K562 (cell line): Measurements from ENCODE around the gene METTL14. TPM values are rescaled to one million over a fixed set of nuclear protein-coding genes. Genes with fewer than 3 reads are reported as not detected.

Source experiments
- CHD1 ChIP-seq: fragments of 200-600 bp; sonication (generic); IDR thresholded peaks from one replicate; pipeline ENCODE4 v1.6.1; 2012; ENCODE audit warnings: mild to moderate bottlenecking, moderate library complexity, low read length, inconsistent platforms
- FOXA3 ChIP-seq, 2 experiments: fragments of 450-650 bp in 1 of 2; sonication (generic) in 1 of 2; formaldehyde crosslinking; IDR thresholded peaks in 1 of 2; conservative IDR thresholded peaks in 1 of 2; 2 replicates each; pipeline versions ENCODE4 v1.4.0 to v1.8.0; 2020 to 2022; ENCODE audit warnings: mild to moderate bottlenecking in 2 of 2, missing genetic modification reagents in 1 of 2
- HDAC2 ChIP-seq: fragments of 450-650 bp; IDR thresholded peaks from 2 replicates; pipeline ENCODE4 v1.6.1; 2016; ENCODE audit warnings: mild to moderate bottlenecking
- HLTF ChIP-seq: fragments of 450-650 bp; IDR thresholded peaks from 2 replicates; pipeline ENCODE4 v1.6.1; 2016
- KLF6 ChIP-seq: fragments of 250-450 bp; sonication (Bioruptor Pico); IDR thresholded peaks from 2 replicates; pipeline ENCODE4 v1.4.0; 2020; ENCODE audit warnings: mild to moderate bottlenecking, moderate library complexity, borderline replicate concordance
- polyA plus RNA-seq, 8 experiments: library from polyadenylated mRNA; depleted of rRNA in 4 of 8; stranded (reverse) in 5 of 8; unstranded in 3 of 8; fragments of >200 nt; fragmentation: Nextera tagmentation in 2 of 8; fragmentation: Illumina TruSeq in 1 of 8; extraction: Ambion mirVana in 2 of 8; extraction: Trizol in 1 of 8; gene quantifications; 2 replicates each; pipeline versions ENCODE4 v1.2.1 to v1.2.3, GENCODE V29; 2011 to 2014; ENCODE audit warnings: inconsistent platforms in 1 of 8, missing spikeins in 1 of 8
- total RNA-seq, 7 experiments: library from RNA; depleted of rRNA in 6 of 7; stranded (reverse); fragments of >200 nt in 6 of 7; fragmentation: Illumina TruSeq in 2 of 7; extraction: Trizol in 2 of 7; gene quantifications; 2 replicates each; pipeline versions ENCODE4 v1.2.1 to v1.2.3, GENCODE V29; 2011 to 2021; ENCODE audit warnings: low replicate concordance in 1 of 7
- TF ChIP-seq, protein P1 (sequence below): fragments of 250-450 bp; sonication (Bioruptor Pico); IDR thresholded peaks from 2 replicates; pipeline ENCODE4 v1.5.0; 2021; ENCODE audit warnings: mild to moderate bottlenecking, moderate library complexity
- TF ChIP-seq, protein P2 (sequence below): fragments of 250-450 bp; sonication (Bioruptor Pico); IDR thresholded peaks from 2 replicates; pipeline ENCODE4 v1.4.0; 2020; ENCODE audit warnings: borderline replicate concordance
- TF ChIP-seq, protein P3 (sequence below): fragments of 450-650 bp; IDR thresholded peaks from 2 replicates; pipeline ENCODE4 v1.6.1; 2016; ENCODE audit warnings: mild to moderate bottlenecking, moderate library complexity

The METTL14 gene
- total and polyA plus RNA-seq, 9 of the 15 experiments (the other 6 are each of a cell fraction or from before 2014, with no cell fraction given): 16.7 to 42.4 (median 27.7) TPM

DNA sequence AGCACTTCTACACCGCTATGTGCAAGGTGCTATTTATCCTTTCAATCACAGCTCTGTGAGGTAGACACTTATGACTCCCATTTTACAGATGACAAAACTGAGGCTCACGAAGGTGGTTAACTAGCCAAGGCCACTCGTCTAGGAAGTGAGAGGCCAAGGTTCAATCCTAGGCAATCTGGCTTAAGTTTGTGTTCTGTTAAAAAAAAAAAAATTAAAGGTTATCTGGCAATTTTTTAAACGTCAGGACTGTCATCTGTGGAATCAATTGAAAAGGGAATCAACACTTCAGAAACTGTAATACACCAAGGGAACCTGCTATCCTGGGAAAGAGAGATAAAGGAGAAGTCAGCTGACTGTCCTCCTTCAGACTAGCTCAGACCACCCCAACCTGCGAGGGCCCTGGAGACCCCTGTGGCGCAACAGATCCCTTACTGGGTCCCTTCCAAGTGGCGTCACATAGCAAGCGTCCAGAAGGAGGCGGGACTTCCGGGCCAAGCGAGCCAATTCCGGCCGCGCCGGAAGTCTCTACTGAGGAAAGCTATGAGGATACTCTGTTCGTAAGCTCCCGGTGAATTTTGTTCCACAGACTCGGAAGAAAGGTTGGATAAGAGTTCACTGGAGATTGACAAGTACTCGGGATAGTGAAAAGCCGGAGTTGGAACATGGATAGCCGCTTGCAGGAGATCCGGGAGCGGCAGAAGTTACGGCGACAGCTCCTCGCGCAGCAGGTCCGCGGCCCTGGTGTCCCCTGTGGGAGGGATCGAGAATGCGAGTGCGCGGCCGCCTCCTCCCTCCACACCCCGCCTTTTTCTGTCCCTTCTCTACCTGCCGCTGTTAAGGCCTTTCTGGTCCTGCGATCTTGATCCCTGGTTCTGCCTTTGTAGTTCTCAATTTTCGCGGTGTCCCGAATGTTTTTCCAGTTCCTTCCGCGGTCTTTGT is at the start of gene METTL14 (continued):
- TF ChIP-seq, protein P1, sequence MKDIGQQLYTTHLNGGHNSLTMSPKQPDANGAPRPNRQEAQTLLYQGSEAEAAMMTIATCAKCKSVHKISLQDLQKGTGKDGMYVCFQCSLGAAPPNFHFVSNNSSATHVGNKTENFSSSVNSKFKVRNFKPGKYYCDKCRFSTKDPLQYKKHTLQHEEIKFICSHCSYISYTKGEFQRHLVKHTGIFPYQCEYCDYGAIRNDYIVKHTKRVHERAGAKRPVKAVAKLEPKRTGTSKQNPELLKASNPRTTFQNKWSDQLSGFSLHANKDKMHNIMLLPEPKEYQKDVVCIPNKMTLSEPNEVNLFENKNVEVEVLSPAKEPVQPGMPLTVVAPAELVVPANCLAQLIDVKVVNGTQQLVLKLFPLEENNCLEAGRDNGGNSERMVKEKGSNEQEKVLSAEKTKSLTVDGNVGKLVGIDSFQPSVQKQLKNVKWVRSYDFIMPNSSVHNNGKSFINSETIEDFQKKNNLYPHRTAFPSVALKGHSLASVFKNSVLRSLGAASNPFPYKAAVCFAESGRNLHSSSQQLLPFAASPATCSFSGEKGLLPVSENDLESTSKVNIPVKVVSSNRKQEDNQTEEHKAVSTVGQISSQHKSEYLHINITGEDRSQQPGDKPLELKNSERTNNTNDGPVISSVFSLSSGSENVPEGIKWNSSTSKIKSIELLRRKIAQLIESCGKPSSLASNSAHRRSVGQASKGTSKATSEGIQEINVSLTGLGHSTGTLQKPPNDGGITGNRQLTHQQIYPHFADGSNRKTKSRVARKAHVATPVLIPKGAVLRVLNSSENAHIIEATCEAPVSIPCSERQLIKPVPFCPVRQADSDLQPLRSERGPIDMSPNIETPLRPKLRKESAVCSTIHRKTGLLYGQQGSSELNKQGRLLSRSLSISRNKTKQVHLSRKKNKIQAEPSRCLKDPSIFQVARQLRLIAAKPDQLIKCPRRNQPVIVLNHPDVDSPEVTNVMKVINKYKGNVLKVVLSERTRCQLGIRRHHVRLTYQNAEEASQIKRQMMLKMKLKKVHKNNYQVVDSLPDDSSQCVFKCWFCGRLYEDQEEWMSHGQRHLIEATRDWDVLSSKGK (CRISPR knock-in tag): no peak
- TF ChIP-seq CHD1 (no peak), HLTF (no peak), HDAC2 (peak; percentile 98), FOXA3 (CRISPR knock-in tag; conservative IDR thresholded peaks at IDR 0.05 in 1 of 2, IDR thresholded peaks at IDR 0.05 in 1 of 2) (no peak), KLF6 (CRISPR knock-in tag) (no peak)
- TF ChIP-seq, protein P2, sequence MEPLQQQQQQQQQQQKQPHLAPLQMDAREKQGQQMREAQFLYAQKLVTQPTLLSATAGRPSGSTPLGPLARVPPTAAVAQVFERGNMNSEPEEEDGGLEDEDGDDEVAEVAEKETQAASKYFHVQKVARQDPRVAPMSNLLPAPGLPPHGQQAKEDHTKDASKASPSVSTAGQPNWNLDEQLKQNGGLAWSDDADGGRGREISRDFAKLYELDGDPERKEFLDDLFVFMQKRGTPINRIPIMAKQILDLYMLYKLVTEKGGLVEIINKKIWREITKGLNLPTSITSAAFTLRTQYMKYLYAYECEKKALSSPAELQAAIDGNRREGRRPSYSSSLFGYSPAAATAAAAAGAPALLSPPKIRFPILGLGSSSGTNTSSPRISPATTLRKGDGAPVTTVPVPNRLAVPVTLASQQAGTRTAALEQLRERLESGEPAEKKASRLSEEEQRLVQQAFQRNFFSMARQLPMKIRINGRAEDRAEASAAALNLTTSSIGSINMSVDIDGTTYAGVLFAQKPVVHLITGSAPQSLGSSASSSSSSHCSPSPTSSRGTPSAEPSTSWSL (CRISPR knock-in tag): no peak
- TF ChIP-seq, protein P3, sequence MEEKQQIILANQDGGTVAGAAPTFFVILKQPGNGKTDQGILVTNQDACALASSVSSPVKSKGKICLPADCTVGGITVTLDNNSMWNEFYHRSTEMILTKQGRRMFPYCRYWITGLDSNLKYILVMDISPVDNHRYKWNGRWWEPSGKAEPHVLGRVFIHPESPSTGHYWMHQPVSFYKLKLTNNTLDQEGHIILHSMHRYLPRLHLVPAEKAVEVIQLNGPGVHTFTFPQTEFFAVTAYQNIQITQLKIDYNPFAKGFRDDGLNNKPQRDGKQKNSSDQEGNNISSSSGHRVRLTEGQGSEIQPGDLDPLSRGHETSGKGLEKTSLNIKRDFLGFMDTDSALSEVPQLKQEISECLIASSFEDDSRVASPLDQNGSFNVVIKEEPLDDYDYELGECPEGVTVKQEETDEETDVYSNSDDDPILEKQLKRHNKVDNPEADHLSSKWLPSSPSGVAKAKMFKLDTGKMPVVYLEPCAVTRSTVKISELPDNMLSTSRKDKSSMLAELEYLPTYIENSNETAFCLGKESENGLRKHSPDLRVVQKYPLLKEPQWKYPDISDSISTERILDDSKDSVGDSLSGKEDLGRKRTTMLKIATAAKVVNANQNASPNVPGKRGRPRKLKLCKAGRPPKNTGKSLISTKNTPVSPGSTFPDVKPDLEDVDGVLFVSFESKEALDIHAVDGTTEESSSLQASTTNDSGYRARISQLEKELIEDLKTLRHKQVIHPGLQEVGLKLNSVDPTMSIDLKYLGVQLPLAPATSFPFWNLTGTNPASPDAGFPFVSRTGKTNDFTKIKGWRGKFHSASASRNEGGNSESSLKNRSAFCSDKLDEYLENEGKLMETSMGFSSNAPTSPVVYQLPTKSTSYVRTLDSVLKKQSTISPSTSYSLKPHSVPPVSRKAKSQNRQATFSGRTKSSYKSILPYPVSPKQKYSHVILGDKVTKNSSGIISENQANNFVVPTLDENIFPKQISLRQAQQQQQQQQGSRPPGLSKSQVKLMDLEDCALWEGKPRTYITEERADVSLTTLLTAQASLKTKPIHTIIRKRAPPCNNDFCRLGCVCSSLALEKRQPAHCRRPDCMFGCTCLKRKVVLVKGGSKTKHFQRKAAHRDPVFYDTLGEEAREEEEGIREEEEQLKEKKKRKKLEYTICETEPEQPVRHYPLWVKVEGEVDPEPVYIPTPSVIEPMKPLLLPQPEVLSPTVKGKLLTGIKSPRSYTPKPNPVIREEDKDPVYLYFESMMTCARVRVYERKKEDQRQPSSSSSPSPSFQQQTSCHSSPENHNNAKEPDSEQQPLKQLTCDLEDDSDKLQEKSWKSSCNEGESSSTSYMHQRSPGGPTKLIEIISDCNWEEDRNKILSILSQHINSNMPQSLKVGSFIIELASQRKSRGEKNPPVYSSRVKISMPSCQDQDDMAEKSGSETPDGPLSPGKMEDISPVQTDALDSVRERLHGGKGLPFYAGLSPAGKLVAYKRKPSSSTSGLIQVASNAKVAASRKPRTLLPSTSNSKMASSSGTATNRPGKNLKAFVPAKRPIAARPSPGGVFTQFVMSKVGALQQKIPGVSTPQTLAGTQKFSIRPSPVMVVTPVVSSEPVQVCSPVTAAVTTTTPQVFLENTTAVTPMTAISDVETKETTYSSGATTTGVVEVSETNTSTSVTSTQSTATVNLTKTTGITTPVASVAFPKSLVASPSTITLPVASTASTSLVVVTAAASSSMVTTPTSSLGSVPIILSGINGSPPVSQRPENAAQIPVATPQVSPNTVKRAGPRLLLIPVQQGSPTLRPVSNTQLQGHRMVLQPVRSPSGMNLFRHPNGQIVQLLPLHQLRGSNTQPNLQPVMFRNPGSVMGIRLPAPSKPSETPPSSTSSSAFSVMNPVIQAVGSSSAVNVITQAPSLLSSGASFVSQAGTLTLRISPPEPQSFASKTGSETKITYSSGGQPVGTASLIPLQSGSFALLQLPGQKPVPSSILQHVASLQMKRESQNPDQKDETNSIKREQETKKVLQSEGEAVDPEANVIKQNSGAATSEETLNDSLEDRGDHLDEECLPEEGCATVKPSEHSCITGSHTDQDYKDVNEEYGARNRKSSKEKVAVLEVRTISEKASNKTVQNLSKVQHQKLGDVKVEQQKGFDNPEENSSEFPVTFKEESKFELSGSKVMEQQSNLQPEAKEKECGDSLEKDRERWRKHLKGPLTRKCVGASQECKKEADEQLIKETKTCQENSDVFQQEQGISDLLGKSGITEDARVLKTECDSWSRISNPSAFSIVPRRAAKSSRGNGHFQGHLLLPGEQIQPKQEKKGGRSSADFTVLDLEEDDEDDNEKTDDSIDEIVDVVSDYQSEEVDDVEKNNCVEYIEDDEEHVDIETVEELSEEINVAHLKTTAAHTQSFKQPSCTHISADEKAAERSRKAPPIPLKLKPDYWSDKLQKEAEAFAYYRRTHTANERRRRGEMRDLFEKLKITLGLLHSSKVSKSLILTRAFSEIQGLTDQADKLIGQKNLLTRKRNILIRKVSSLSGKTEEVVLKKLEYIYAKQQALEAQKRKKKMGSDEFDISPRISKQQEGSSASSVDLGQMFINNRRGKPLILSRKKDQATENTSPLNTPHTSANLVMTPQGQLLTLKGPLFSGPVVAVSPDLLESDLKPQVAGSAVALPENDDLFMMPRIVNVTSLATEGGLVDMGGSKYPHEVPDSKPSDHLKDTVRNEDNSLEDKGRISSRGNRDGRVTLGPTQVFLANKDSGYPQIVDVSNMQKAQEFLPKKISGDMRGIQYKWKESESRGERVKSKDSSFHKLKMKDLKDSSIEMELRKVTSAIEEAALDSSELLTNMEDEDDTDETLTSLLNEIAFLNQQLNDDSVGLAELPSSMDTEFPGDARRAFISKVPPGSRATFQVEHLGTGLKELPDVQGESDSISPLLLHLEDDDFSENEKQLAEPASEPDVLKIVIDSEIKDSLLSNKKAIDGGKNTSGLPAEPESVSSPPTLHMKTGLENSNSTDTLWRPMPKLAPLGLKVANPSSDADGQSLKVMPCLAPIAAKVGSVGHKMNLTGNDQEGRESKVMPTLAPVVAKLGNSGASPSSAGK: no peak
